Esophagus squamous epithelium (tissue), 5 donors: ENCODE measurements around the gene MIEF1. TPM values are rescaled to one million over a fixed set of nuclear protein-coding genes. Genes with fewer than 3 reads are reported as not detected.

Experiments
- DNase-seq: peaks from one replicate; lab custom pipeline; 2025; lab: John Stamatoyannopoulos, UW
- H3K27ac ChIP-seq, 4 donors: fragments of 200-600 bp; sonication (generic); one replicate each; pipeline ENCODE4 v1.5.1; 2016 to 2019; ENCODE audit warnings: mild to moderate bottlenecking in 1 of 4
- H3K27me3 ChIP-seq, 4 donors: fragments of 200-600 bp; sonication (generic); 1 replicate in 3 of 4; 2 replicates in 1 of 4; pipeline versions ENCODE4 v1.5.1 to v1.6.0; 2017 to 2021; ENCODE audit warnings: antibody characterized with exemption in 1 of 4
- H3K36me3 ChIP-seq, 3 donors: fragments of 200-600 bp; sonication (generic); one replicate each; pipeline ENCODE4 v1.5.1; 2016 to 2019
- H3K4me1 ChIP-seq, 3 donors: fragments of 200-600 bp; sonication (generic); one replicate each; pipeline ENCODE4 v1.5.1; 2017 to 2019
- H3K4me3 ChIP-seq, 4 donors: fragments of 200-600 bp; sonication (generic); 1 replicate in 3 of 4; 2 replicates in 1 of 4; pipeline ENCODE4 v1.5.1; 2016 to 2019; ENCODE audit warnings: mild to moderate bottlenecking in 2 of 4, moderate library complexity in 1 of 4
- H3K9me3 ChIP-seq, 3 donors: fragments of 200-600 bp; sonication (generic); one replicate each; pipeline ENCODE4 v1.5.1; 2016 to 2019
- CTCF ChIP-seq, 6 experiments: fragments of 450-650 bp in 4 of 6; fragments of 200-600 bp in 2 of 6; sonication (generic) in 2 of 6; IDR thresholded peaks; one replicate each; pipeline ENCODE4 v1.5.1; 2016 to 2019; ENCODE audit warnings: antibody characterized with exemption in 6 of 6, mild to moderate bottlenecking in 4 of 6, moderate library complexity in 4 of 6
- POLR2A ChIP-seq, 4 donors: fragments of 450-650 bp; IDR thresholded peaks; one replicate each; pipeline ENCODE4 v1.6.1; 2017; ENCODE audit warnings: antibody characterized with exemption in 4 of 4, mild to moderate bottlenecking in 4 of 4, moderate library complexity in 3 of 4
- WGBS, 2 donors: methylation state at CpG; one replicate each; pipeline ENCODE4 v1.1.5; 2018; 5-methylcytosine and 5-hydroxymethylcytosine counted together
- intact Hi-C: fragments of 100-400 bp; cut with DNase I; formaldehyde crosslinking; loops from one replicate; pipeline ENCODE4 v1.15.0; 2022
- total RNA-seq, 4 donors: library from RNA; depleted of rRNA; stranded (reverse); fragments of >200 nt; gene quantifications; one replicate each; pipeline ENCODE4 v1.1.0, GENCODE V29; 2016
- donor health status: DM: yes; HTN: yes; CAD: no.

MIEF1 gene
- total RNA-seq, 4 donors from 2014 or later = 21.4 to 34.2 (median 23.9) TPM

DNA sequence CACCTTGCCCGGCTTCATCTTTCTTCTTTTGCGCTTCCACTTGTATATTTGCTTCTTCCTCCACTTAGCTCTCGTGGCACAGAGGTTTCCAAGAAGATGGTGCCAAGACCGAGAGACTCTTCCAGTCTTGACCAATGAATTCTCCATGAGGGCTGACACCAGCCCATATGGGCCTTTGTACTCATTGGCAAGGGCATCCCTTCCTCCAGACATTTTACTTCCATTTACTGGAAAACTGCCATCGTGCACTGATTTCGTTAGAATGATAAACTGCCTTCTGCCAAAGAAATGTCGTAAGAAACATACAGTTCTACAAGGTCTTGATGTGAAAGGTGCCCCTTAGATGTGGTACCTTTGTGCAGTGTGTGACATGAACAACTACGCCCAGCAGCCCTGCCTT lies 4.7 kb upstream of the MIEF1 start:
- DNase-seq = no peak
- H3K9me3 ChIP-seq = no peaks in the 10 kb centered on the region
- no peaks in the 10 kb centered on the region for H3K36me3 ChIP-seq
- H3K4me1 ChIP-seq = peaks cover 19 to 81% (median 28%) of the 10 kb centered on the region in 3 donors
- intact Hi-C loops = no loop called here
- TF ChIP-seq CTCF (IDR thresholded peaks at IDR 0.05) (no peak), POLR2A (IDR thresholded peaks at IDR 0.05) (no peak)
- H3K27me3 ChIP-seq = no peaks in the 10 kb centered on the region
- WGBS, 2 donors = 77 to 89% methylated on average over 8 of the region's 8 CpGs
- H3K27ac ChIP-seq = no peak overlapping the region
- H3K4me3 ChIP-seq = no peak overlapping the region

DNA sequence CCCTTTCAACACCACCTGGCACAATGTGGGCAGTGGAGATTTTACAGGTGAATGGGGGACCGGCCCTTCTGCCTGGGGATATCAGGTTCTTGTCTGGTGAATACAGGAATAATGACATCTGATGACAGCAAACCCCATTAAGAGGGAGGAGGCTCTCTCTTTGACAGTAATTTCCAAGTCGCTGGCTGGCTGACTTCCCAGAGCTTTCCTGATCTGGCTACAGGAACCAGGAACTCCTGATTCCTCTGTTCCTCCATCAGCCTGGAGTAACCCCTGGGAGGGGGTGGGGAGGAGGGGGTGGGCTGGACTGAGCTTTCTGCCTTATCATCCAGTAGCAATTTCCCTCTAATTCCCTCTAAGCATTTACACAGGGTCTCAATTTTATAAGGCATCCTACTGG lies 3.7 kb upstream of the MIEF1 start:
- H3K27ac ChIP-seq = peak overlapping the region in 3 of 4 donors; percentile 28 to 62 (median 36)
- no peaks in the 10 kb centered on the region for H3K9me3 ChIP-seq
- intact Hi-C loops = no loop called here
- no peak for DNase-seq
- no peaks in the 10 kb centered on the region for H3K27me3 ChIP-seq
- no peaks in the 10 kb centered on the region for H3K36me3 ChIP-seq
- H3K4me3 ChIP-seq = no peak overlapping the region
- WGBS, 2 donors = 17% methylated on average over 1 of the region's 2 CpGs; no CpG with 5 or more reads in 1 of the 2 donors
- TF ChIP-seq CTCF (IDR thresholded peaks at IDR 0.05) (no peak), POLR2A (IDR thresholded peaks at IDR 0.05) (no peak)
- H3K4me1 ChIP-seq = peaks cover 25 to 90% (median 33%) of the 10 kb centered on the region in 3 donors

DNA sequence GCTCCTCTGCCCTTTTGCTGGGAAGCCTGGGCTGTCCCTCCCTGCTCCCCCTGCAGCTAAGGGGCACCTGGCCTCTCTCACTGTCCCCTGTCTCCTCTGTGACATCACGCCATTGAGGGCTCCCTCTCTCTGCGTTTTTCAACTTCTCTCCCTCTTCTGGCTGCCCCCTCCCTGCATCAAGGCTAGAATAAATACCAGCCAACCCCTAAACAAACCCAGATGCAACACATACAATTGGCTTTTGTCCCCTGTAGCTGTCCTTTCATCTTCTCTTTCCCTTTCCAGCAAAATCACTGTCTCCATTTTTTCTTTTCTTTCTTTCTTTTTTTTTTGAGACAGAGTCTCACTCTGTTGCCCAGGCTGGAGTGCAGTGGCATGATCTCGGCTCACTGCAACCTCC lies 3.3 kb upstream of the MIEF1 start:
- intact Hi-C loops = no loop called here
- WGBS, 2 donors = 56 to 63% methylated on average over 3 of the region's 3 CpGs
- TF ChIP-seq POLR2A (IDR thresholded peaks at IDR 0.05) (no peak), CTCF (IDR thresholded peaks at IDR 0.05) (no peak)
- no peak for DNase-seq
- H3K4me3 ChIP-seq = no peak overlapping the region
- no peaks in the 10 kb centered on the region for H3K9me3 ChIP-seq
- H3K27me3 ChIP-seq = no peaks in the 10 kb centered on the region
- H3K4me1 ChIP-seq = peaks cover 27 to 90% (median 33%) of the 10 kb centered on the region in 3 donors
- peak overlapping the region in 3 of 4 donors; percentile 28 to 62 (median 36) for H3K27ac ChIP-seq
- H3K36me3 ChIP-seq = no peaks in the 10 kb centered on the region

DNA sequence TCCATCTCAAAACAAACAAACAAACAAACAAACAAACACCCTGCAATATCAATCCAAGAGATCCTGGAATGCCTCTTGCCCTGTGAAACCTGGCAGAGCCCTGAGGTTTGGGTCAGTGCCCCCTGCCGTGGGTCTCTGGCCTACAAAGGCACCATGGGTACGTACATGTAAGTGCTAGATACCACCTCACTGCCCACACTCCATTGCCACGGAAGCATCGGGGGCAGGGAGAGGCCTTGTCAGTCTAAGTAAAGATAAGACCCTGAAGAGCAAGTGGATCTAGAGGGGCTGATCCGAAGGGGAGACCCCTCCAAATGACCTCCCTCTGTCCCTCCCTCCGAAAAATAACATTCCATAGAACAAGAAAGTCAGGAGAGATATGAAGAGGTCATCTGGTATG lies 2.0 kb upstream of the MIEF1 start:
- no peak overlapping the region for H3K4me3 ChIP-seq
- TF ChIP-seq POLR2A (IDR thresholded peaks at IDR 0.05) (no peak), CTCF (IDR thresholded peaks at IDR 0.05) (no peak)
- peak overlapping the region in 1 of 4 donors; percentile 92 for H3K27ac ChIP-seq
- no peak for DNase-seq
- peaks cover 27 to 90% (median 37%) of the 10 kb centered on the region in 3 donors for H3K4me1 ChIP-seq
- intact Hi-C loops = no loop called here
- H3K27me3 ChIP-seq = no peaks in the 10 kb centered on the region
- H3K9me3 ChIP-seq = no peaks in the 10 kb centered on the region
- H3K36me3 ChIP-seq = peaks cover 0 to 13% (median 9%) of the 10 kb centered on the region in 3 donors
- WGBS, 2 donors = 70 to 82% methylated on average over 6 of the region's 6 CpGs

DNA sequence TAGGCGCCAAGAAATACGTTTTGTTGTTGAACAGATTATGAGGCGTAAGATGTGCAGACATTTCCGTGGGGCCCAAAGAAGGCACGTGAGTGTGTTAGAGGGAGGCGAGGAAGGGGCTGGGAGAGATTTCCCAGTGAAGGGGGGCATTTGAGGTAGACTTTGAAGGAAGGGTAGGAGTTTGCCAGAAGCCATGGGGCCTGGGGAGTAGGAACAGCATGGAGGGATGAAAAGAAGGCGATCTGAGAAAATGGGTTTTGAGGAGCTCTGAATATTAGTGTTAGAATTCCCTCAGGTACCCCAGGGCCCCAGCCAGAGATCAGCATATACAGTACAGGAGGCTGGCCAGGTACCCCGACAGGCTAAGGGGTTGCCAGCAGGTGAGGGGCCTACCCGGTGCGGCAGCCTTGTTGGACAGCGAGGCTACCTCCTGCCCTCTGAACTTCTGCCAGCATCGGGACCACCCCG lies 414 bp upstream of the MIEF1 start:
- H3K4me3 ChIP-seq = peak overlapping the region; percentile 89 to 95 (median 90)
- WGBS, 2 donors = 28 to 38% methylated on average over 10 to 11 of the region's 13 CpGs

More for the DNA sequence above, 414 bp upstream of the MIEF1 start:
- H3K27me3 ChIP-seq = no peaks in the 10 kb centered on the region
- no peak for DNase-seq
- H3K4me1 ChIP-seq = peaks cover 27 to 87% (median 32%) of the 10 kb centered on the region in 3 donors
- H3K36me3 ChIP-seq = peaks cover 10 to 29% (median 20%) of the 10 kb centered on the region in 3 donors
- no peaks in the 10 kb centered on the region for H3K9me3 ChIP-seq
- TF ChIP-seq POLR2A (IDR thresholded peaks at IDR 0.05) = no peak
- no peak for TF ChIP-seq CTCF (IDR thresholded peaks at IDR 0.05)
- intact Hi-C loops = no loop called here
- peak overlapping the region; percentile 87 to 93 (median 92) for H3K27ac ChIP-seq
